NCI-H226 (cell line): Measurements from ENCODE around the gene PNPLA7.
"Not testable (repeated sequence)": the region's sequence is repeated elsewhere in the genome, so short reads cannot be mapped to it uniquely, and the experiment has no call there.

Source experiments
- DNase-seq: peaks from one replicate; pipeline ENCODE4 v3.0.0-alpha.2; 2015

The PNPLA7 gene

GRCh38 chr9:137410891-137411249 is 139.3 kb downstream of the PNPLA7 start:
- no peak for DNase-seq

- not testable (repeated sequence) for DNase-seq
These were observed 139.8 kb downstream of the PNPLA7 start for GRCh38 chr9:137410236-137410890.
